NB4 (cell line): Measurements from ENCODE around the gene CDC25A.
A peak's percentile ranks its signal among the peaks of the same experiment; 100 is the strongest.

Source experiments
- DNase-seq: peaks from one replicate; pipeline ENCODE4 v3.0.0; 2010; ENCODE audit warnings: low read depth
- H3K4me3 ChIP-seq: one replicate; pipeline ENCODE4 v1.5.1; 2011; ENCODE audit warnings: mild to moderate bottlenecking, low read depth, low read length, moderate library complexity
- CTCF ChIP-seq: IDR thresholded peaks from one replicate; pipeline ENCODE4 v1.5.1; 2012; ENCODE audit warnings: low read depth, low read length
- MAX ChIP-seq: IDR thresholded peaks from 2 replicates; pipeline ENCODE4 v1.6.1; 2011; ENCODE audit warnings: low read depth, low read length
- MYC ChIP-seq: IDR thresholded peaks from 2 replicates; pipeline ENCODE4 v1.6.1; 2011; ENCODE audit warnings: low read depth, low read length
- POLR2A ChIP-seq: IDR thresholded peaks from 2 replicates; pipeline ENCODE4 v1.6.1; 2011; ENCODE audit warnings: mild to moderate bottlenecking; ENCODE audit not compliant: insufficient read length; ENCODE audit errors: extremely low read depth

Gene CDC25A

GRCh38 chr3:48119505-48120193 lies 68.6 kb downstream of the CDC25A start:
- DNase-seq = no peak
- TF ChIP-seq MYC (no peak), POLR2A (no peak), MAX (no peak), CTCF (no peak)
- H3K4me3 ChIP-seq = no peak overlapping the region

DNA sequence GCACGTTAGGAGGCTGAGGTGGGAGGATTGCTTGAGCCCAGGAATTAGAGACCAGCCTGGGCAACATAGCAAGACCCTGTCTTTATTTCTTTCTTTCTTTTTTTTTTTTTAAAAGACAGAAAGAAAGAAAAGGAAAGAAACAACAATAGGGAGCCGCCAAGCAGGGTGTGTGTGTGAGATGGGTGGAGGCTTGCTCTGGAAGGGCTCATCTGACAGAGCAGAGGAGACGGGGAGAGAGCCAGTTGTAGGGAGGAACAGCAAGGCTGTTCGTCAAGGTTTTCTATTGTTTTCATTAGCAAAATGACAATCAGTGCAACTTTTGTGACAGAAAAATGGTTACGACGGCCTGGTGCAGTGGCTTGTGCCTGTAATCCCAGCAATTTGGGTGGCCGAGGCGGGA lies 69.3 kb downstream of the CDC25A start:
- DNase-seq = no peak
- TF ChIP-seq MYC = no peak
- TF ChIP-seq POLR2A = no peak
- TF ChIP-seq MAX = no peak
- no peak for TF ChIP-seq CTCF
- H3K4me3 ChIP-seq = no peak overlapping the region

GRCh38 chr3:48118322-48118721 lies 69.9 kb downstream of the CDC25A start:
- H3K4me3 ChIP-seq = no peak overlapping the region
- no peak for DNase-seq
- no peak for TF ChIP-seq CTCF
- no peak for TF ChIP-seq MAX
- TF ChIP-seq MYC = no peak
- no peak for TF ChIP-seq POLR2A

DNA sequence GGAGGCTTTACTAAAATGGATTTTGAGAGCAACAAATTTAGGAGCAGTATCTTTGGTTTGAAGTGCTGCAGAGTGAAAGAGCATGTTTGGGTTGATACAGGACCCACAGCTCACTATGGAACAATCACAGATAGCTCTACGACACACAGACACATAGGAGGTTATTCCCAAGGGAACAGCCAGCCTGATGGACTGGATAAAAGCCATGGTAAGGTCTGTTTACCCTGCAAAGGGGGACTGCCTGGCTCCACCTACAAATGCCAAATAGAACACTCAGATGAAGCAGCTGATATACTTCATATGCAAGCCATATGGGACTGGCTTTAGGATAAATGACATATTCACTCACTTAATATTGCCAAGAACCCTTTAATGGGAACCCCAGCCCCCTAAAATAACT lies 75.4 kb downstream of the CDC25A start:
- no peak for DNase-seq
- TF ChIP-seq MAX (no peak), POLR2A (no peak), CTCF (no peak), MYC (no peak)
- H3K4me3 ChIP-seq = peak overlapping the region; percentile 17

DNA sequence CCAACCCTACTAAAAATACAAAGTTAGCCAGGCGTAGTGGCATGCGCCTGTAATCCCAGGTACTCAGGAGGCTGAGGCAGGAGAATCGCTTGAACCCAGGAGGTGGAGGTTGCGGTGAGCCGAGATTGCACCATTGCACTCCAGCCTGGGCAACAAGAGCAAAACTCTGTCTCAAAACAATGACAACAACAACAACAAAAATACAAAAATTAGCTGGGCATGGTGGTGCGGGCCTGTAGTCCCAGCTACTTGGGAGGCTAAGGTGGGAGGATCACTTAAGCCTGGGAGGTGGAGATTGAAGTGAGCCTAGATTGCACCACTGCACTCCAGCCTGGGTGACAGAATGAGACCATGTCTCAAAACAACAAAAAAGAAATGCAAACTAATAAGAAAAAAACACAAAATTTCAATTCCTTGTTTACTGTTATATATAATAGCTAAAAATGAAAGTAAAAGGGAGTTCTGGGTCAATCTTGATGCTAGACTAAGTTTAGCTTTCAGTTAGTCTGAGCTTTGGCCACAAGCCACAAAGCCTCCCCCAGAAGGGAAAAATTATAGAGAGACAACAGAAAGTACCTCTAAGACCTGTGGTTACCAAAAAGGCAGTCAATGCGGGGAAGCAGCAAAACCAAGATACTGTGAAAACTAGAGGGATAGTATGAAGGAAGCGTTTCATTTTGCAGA lies 76.0 kb downstream of the CDC25A start:
- peak; percentile 76 for DNase-seq
- H3K4me3 ChIP-seq = peak overlapping the region; percentile 17

- no peak for TF ChIP-seq CTCF
- no peak for TF ChIP-seq POLR2A
- TF ChIP-seq MYC = no peak
- TF ChIP-seq MAX = no peak
- no peak for DNase-seq
- no peak overlapping the region for H3K4me3 ChIP-seq
These were observed 77.8 kb downstream of the CDC25A start for GRCh38 chr3:48110463-48110862.
